GM19438 (cell line): ENCODE results near the gene HPSE2.

Source experiments
- ATAC-seq: cut with Tn5 transposase; IDR thresholded peaks from one replicate; pipeline ENCODE4 v1.9.1; 2021; ENCODE audit warnings: low read depth; ENCODE audit not compliant: unreplicated experiment

HPSE2 gene

DNA sequence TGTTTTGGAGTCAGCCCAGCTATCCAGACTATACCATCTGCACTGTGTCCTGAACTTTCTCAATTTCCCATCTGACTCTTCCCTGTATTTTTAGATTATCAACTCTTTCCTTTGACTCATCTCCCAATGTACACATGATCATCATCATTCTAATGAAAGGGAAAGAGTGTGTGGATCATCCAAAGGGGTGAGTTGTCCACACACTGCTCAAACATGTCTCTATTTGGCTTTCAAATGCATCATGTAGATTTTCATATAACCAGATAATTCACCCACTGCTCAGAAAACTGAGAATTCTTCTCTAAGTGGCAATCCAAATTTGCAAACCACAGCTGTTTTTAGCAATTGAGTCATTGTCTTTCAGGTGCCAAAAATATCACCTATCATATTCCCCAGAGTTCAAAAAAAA is 598.7 kb downstream of the HPSE2 start:
- no peak for ATAC-seq

DNA sequence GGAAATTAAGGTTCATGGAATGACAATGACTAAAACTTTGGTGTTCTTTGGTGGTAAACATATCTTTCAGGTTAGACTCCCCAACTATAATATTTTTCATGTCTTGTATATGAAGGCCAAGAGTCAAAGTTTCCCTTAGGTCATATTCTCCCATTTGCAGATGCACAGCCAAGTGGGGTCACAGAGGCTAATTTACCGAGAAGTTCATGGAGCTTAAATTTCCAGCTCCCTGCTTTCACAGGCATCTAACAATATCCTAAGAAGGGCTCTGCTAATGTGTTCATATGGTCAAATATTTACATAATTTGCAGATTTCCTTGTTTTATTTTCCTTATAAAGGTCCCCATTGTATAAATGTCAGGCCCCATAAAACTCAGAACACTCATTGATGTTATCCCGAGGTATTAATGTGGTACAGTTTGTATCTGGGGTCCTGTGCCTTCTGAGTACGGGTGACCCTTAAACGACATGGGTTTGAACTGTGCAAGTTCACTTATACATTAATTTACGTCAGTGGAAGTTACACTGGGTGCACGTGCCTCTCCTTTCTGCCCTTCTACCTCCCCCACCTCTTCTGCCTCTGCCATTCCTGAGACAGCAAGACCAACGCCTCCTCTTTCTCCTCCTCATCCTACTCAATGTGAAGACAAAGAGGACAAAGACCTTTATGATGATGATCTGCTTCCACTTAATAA is 603.0 kb downstream of the HPSE2 start:
- ATAC-seq: no peak

DNA sequence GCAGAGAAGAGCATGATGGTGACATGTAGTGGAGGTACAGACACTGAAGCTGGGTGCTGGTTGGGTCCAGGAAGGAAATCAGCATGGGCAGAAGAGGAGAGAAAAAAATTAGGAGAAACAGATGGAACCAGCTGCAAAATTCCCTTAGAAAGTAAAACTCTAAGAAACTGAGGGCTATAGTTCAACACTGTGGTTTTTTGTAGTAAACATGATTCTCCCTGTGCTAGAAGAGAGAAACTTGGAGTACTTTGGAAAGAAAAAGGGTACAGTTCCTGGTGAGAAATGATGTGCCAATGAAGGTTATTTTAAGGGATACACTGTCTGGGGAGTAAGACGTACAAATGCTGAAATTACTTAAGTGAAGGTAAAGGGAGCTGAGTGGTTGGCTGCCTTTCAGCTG is 607.4 kb downstream of the HPSE2 start:
- no peak for ATAC-seq

DNA sequence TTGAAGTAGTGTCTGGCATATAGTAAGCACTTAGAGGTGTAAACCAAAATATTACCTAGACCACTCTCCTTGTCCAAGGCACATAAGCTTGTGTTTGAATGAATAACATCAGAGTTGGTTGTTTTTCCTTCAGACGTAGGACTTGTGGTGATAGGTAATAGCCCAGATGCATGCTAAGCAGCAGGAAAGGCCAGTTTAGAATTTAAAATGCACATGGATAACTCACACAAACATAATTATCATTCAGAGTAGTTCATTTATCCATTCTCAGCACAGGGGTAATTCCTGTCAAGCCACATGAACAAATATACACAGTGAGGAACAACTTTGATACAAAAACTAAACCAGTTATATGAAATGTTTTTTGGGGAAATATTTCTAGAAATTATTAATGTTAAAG is 607.9 kb downstream of the HPSE2 start:
- no peak for ATAC-seq

DNA sequence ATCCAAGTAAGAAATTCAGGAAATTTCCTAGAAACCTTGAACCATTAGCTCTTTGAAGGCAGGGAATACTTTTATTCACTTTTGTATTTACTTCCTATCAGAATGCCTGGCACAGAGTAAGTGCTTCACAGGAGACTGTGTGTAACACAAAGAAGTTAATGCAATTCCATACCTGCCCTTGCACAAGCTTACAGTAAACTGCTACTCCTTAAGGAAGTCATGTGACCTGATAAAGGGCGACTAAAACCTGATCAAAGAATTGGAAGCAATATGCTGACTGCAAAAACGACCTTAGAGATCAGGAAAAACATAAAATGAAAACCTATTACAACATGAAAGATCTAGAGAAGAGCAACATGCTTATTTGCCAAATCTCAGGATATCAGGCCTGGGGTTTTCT is 610.7 kb downstream of the HPSE2 start:
- no peak for ATAC-seq

DNA sequence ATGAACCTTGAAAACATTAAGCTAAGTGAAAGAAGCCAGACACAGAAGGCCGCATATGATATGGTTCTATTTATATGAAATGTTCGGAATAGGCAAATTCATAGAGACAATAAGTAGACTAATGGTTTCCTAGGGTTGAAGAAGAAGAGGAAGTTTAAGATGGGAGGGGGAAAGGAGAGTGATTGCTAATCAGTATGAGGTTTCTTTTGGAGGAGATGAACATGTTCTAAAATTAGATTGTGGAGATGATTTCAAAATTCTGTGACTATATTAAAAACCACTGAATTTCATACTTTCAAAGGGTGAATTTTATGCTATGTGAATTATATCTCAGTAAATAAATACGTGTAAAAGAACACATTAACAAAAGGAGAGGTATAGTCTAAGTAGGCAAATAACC is 612.5 kb downstream of the HPSE2 start:
- ATAC-seq: no peak

DNA sequence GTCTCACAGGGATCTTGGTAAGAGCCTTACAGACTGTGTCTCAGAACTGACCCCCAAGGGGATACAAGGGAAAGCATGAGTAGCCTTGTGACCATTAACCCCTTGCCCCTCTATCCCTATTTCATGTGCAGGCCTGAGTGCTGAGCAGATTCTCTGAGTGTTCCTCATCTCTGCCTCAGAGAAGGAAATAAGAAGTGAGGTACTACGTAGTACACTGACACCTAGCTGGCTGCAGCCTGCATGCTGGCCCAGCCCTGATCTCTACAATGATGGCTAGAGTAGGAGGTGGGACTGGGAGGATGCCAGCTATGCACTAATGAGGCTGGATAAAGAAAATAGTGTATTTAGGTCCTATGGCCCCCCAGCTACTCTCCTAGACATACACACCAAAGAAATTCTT is 614.0 kb downstream of the HPSE2 start:
- ATAC-seq: no peak

DNA sequence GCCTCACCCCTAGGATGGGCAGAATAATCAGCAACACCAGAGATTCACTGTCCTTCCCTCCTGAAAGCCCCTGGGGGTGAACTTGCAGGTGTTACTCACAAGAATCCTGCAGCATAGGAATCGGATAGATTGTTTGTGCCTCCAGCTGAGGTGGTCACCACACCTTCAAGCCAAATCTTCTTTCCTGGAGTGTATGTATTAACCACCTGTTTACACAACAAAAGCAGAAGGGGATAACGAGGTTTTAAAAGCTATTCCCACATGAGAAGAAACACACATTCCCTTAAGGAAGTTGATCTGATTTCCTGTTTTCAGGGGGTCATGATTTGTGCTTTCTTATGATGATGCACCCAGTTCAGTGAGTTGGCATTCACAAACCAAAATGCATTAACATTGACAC is 615.1 kb downstream of the HPSE2 start:
- ATAC-seq: no peak

DNA sequence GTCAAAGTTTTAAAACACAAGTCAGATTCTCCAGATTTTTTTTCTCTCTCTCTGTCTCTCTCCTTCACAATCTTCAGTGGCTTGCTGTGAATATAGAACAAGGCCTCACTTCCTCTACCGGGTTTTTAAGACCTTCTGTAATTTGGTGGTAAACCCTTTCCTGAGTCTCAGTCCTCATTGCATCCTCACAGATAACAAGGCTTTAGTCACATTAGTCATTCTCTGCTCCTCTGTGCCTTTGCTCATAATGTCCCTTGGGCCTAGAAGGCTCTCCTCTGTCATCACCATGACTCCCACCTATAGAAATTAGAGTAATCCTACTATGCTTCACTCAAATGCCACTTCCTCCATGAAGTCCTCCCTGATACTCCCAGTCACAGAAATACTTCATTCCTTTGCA is 616.2 kb downstream of the HPSE2 start:
- ATAC-seq: no peak

DNA sequence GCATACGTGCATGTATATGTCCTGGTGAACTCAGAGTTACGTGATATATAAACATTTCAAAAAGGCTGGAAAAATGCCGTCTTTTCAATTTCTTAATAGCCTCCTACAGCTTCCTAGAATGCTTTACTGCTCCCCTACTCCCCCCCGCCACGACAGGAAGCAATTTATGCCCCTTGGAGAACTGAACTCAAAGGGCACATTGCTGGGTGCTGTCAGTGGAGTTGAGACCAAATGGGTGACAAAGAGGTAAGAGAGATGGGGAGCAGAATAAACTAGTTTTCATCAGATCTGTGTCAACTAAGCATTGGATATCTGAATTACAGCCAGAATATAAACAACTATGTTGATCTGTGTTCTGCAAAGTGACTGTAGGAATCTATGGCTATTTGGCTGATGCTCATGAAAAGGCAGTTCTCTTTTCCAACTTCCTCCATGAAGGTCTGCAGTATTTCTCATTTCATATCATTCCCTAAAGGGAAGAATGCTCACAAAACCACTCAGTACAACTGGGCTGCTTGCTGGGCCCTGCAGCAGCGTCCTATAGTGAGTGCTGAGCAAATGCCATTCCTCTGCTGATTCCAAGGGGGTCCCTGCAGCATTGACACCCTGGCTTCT is 617.6 kb downstream of the HPSE2 start:
- ATAC-seq: no peak

DNA sequence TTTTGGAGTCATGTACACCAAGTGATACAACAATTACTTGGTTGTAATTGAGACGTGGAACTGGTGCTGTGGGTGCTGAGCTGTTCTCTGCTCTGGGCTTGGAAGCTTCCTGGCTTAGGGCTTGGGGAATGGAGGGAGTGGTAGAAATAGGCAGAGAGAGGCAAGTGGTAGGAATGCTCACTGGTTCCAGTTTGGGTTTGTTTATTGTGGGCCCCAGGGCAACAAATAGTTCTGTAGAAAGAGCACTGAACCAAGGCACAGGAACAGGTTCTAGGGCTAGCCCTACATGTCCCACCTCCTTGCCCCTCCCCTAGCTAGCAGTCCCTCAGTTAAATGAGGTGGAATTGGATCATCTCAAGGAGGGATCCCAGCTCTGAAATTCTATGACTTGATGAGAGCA is 622.2 kb downstream of the HPSE2 start:
- no peak for ATAC-seq

DNA sequence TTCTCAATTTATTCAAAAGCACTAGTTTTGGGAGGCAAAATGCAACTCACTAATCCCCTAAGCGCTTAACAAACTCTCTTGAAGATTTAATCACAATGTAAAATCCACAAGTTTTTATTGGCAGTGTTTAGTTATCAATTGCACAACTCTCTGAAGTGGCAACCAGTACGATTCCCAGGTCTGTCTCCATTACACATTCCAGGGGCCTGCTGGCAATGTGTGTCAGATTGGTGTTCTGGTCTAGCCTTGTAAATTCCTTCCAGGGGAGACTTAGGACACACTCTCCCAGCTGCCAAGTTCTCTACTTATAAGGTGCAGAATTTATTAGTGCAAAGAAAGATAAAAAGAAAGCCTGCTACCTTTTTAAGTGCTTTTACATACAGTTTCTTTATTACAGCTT is 624.2 kb downstream of the HPSE2 start:
- no peak for ATAC-seq

DNA sequence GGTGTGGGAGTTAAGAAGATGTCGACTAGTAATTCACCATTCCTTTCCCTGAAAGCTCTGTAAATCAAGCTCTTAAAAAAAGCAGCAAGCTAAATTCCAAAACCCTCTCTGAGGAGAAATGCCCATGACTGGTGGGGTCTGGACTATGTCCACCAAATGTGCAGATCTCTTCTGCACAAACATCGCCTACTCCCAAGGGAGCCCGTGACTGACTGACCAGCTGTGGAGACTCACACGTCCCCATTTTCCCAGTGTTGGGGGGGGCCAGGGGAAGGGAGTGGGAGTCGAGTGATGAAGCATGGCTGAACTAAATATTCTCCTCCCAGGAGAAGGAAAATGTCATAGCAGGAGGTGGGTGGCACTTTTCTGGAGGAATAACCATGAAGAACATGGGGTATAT is 624.8 kb downstream of the HPSE2 start:
- ATAC-seq: no peak

DNA sequence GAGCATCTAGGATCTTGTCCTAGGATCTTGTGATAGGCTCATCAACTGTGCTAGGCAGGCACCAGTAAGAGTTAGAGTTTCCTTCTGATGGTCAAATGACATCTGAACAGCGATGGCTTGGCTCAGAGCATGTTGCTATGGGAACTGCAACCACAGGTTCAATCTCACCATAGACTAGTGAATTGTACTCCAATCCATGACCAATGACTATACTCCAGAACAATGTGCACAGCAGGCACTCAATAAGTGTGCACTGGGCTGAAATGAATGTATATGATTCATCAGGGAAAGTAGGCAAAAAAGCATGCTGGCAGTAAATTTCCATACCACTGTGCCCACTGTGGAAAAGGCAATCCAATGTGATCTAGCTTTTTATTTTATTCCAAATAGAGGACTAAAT is 625.4 kb downstream of the HPSE2 start:
- ATAC-seq: no peak

DNA sequence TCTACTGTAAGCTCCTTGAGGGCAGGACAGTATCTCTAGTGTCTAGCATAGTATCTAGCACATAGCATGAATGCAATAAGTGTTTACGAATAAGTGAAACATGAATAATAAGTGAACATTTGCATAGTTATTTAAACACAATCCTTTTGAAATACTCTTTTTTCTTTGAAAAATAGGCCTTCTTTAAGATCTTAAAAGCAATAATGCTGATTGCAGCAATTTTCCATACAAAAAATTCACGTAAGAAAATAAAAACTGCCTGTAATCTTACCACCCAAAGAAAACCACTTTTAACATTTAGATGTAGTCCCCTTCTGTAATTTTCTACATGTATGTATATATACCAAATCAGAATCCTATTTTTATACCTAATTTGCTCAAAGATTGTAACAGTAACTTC is 626.4 kb downstream of the HPSE2 start:
- no peak for ATAC-seq

DNA sequence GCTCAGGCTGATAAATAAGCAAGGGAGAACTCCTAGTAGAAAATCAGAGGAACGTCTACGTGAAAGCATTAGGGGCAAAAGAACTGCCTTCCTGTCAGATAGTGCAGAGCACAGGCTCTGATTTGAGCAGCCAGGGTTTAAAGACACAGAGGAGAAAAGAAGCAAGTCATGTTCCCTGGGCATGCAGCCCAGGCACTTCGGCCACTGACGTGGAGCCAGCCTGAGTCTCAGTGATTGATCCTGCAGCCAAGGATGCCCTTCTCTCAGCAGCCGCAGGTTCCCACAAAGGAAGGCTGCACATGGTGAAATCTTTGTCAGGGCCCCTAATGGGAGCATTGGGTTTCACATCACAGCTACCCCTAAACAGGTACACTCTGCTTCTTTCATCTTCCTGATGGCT is 627.2 kb downstream of the HPSE2 start:
- ATAC-seq: no peak

DNA sequence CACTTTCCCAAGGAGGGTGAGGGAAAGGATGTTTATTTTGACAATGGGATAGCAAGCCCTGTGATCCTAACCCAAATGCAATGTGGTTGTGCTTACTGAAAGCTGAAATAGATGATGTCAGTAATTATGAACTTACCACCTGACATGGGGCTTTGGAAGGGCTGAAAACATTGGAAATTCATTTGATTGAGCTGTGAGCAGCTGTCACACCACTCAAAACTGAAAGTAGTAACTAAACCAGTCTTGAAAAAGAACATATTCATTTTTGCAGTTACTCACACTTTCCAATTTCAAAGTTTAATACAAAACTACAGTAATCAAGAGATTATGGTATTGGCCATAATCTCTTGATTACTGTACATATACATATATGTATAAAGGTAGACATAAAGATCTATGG is 633.4 kb downstream of the HPSE2 start:
- ATAC-seq: no peak

DNA sequence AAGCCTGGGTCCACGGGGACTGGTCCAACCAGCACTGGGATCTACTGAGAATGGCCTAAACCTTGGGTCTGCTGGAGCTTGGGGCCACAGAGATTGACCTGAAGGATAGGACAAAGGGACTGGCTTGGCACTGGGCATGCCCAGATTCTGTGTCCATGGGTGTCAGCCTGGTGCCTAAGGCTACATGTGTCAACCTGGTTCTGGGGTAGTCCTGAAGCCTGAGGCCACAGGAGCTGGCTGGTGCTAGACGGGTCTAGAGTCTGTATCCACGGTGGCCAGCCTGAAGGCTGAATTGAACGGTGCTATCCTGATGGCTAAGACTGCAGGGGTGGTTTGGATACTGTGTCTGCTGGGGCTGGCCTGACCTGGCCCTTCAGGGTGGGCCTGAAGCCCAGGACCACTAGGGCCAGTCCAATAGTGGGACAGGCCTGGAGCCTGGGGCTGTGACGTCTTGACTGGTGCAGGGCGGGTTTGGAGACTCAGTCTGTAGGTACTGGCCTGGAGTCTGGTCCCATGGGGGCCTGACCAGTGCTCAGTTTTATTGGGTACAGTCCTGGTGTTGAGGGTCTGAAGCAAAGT is 636.5 kb downstream of the HPSE2 start:
- no peak for ATAC-seq

DNA sequence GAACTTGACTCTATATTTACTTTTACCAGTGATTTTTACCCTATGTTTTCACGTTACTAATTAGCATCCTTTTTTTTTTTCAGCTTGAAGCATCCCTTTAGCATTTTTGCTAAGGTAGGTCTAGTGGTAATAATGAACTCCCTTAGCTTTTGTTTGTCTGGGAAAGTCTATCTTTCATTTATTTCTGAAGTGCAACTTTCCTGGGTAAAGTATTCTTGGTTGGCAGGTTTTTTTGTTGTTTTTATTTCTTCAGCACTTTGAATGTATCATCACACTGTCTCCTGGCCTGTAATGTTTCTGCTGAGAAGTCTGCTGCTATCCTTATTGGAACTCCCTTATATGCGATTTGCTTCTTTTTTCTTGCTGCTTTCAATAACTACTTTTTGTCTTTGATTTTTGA is 639.2 kb downstream of the HPSE2 start:
- ATAC-seq: no peak

DNA sequence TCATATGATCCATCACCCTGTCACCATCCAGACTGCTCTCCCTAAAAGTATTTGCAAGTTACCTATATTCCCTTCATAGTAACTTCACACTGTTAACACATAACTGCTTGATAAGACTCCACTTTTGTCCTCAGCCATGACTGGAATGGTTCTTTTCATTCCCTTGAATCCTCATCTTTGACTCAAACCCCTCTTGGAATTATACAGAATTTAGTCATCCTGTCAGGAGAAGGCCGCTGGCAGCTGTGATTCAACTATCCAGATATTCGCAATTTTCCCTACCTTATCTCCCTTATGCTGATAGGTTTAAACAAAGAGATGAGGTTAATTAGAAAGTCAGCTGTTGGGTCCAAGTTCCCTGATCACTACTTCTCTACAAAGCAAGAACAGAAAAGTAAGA is 646.0 kb downstream of the HPSE2 start:
- no peak for ATAC-seq

DNA sequence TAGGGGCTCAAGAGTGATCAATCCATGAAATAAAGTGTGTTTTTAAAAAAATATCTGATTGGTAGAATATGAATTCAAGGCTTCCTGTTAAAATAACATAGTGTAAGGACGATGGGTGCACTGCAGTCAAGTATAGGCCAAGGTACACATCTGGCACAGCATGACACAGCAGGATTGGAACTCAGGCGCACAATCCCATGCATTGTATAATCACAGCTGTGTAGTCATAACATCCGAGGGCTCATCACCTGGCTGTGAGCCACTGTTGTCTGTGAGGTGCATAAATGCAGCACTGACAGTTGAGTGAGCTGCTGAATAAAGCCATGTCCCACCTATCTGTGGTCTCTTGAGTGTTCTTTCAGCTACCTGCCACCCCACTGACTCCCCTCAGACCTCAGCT is 646.6 kb downstream of the HPSE2 start:
- no peak for ATAC-seq

DNA sequence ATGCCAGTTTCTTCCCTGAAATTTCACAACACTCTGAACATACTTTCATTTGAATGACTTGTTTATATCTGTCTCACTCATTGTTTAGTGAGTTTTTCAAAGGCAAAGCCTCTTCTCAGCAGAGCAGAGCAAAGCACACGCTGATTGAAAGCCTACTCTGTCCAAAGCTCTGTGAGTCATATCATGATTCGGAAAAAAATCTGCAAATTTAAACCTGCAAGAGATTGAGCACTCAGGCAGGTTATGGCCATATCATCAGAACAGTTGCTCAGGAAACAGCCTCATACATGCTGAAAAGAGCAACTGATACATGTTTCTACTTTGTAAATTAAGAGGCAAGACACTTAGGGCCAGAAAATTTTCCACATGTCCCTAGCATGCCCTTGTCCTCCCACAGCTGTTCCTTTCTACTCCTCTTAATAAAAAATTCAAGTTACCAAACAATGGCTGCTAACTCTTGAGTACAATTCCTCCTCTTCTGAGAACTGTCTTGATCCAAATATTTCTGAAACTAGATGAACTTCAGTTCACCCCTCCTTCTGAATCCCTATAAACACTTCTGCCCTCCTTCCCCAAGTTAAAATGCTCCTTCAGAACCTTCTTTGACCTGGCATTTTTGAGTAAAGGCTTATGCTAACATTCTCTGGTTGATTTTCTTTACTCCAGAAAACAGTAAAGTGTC is 648.4 kb downstream of the HPSE2 start:
- no peak for ATAC-seq
